Measurements from ENCODE around the gene SLC35D1.

DNA sequence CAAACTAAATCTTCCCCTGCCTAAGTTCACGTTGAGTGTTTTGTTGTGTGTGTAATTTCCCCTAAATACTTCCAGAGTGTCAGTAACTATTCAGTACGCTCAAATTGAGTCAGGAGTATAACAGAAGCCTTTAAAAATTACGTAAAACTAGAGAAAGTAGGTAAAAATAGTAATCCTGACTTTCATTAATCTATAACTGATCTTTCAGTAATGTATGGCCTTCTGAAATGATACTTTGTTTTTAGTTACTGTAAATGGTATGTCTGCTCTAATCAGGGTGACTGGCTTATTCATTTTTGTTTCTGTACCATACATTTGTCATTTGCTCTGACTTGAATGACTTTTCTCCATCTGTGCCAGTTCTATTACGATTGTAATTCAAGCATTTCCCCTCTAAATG lies 99.7 kb downstream of the SLC35D1 start:
- TF ChIP-seq SUZ12 (IDR thresholded peaks at IDR 0.05) = no peak
- no peak for TF ChIP-seq L3MBTL2 (conservative IDR thresholded peaks at IDR 0.05)
- TF ChIP-seq SP1 (IDR thresholded peaks at IDR 0.05) = no peak
- no peak for TF ChIP-seq LEF1 (IDR thresholded peaks at IDR 0.05; ENCODE audit: borderline replicate concordance)
- no peak for TF ChIP-seq NFRKB (IDR thresholded peaks at IDR 0.05)
- no peak for TF ChIP-seq FOXK2 (IDR thresholded peaks at IDR 0.05)
- TF ChIP-seq FOXM1 (IDR thresholded peaks at IDR 0.05; ENCODE audit: borderline replicate concordance) = no peak
- no peak for TF ChIP-seq ZNF384 (IDR thresholded peaks at IDR 0.05)
- no peak for TF ChIP-seq ARNT (IDR thresholded peaks at IDR 0.05)
- TF ChIP-seq CTBP1 (IDR thresholded peaks at IDR 0.05; ENCODE audit: borderline replicate concordance) = no peak
